GM10266 (cell line): ENCODE data around the gene AGPAT2.

ENCODE experiments used
- DNase-seq: peaks from one replicate; pipeline ENCODE4 v3.0.0; 2012; ENCODE audit errors: extremely low spot score
- CTCF ChIP-seq: IDR thresholded peaks from 2 replicates; pipeline ENCODE4 v1.5.1; 2012; ENCODE audit warnings: mild to moderate bottlenecking, low read depth; ENCODE audit not compliant: control insufficient read depth, insufficient read depth; ENCODE audit errors: missing control alignments

AGPAT2 gene

GRCh38 chr9:136672431-136673087, 14.7 kb downstream of the AGPAT2 start:
- TF ChIP-seq CTCF: no peak
- no peak for DNase-seq

- DNase-seq: peak; percentile 86
Observed at GRCh38 chr9:136671646-136672430, 15.4 kb downstream of the AGPAT2 start.

GRCh38 chr9:136671254-136671614, 16.0 kb downstream of the AGPAT2 start:
- no peak for TF ChIP-seq CTCF
- no peak for DNase-seq

More at GRCh38 chr9:136671646-136672430, 15.4 kb downstream of the AGPAT2 start:
- peak; percentile 80 for TF ChIP-seq CTCF

GRCh38 chr9:136670576-136671253, 16.5 kb downstream of the AGPAT2 start:
- DNase-seq: no peak
- no peak for TF ChIP-seq CTCF

GRCh38 chr9:136669791-136670464, 17.3 kb downstream of the AGPAT2 start:
- TF ChIP-seq CTCF: no peak
- no peak for DNase-seq

GRCh38 chr9:136668983-136669790, 18.1 kb downstream of the AGPAT2 start:
- DNase-seq: no peak
- no peak for TF ChIP-seq CTCF
